Measurements from ENCODE around the gene DMXL2. TPM values are rescaled to one million over a fixed set of nuclear protein-coding genes. Genes with fewer than 3 reads are reported as not detected.

DMXL2 gene
- polyA plus RNA-seq, 1 of the 3 experiments (the other 2 are of a cell fraction), result 6.4 TPM

DNA sequence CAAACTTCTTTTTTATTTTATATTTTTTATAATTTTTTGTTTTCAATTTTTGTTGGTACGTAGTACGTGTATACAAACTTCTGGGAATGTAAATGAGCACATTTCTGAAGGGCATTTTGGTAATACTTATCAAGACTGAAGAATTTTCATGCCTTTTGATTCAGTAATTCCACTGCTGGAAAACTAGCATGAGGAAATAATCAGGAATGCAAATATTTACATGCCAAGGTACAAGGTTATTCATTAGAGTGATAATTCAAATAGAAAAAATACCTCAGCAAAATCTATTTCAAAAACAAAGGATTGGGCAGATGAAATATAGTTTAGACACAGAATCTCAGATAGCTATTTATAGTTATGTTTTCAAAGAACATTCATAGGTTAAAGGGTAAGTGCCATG lies 128.7 kb downstream of the DMXL2 start (continued):
- TF ChIP-seq FOXJ3 (CRISPR knock-in tag; IDR thresholded peaks at IDR 0.05), result no peak
- TF ChIP-seq FOXM1 (IDR thresholded peaks at IDR 0.05; ENCODE audit: low read depth), result no peak
- no peak for TF ChIP-seq USF1 (IDR thresholded peaks at IDR 0.05; ENCODE audit: borderline replicate concordance, low read depth)
- TF ChIP-seq, protein P1, sequence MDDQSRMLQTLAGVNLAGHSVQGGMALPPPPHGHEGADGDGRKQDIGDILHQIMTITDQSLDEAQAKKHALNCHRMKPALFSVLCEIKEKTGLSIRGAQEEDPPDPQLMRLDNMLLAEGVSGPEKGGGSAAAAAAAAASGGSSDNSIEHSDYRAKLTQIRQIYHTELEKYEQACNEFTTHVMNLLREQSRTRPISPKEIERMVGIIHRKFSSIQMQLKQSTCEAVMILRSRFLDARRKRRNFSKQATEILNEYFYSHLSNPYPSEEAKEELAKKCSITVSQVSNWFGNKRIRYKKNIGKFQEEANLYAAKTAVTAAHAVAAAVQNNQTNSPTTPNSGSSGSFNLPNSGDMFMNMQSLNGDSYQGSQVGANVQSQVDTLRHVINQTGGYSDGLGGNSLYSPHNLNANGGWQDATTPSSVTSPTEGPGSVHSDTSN (IDR thresholded peaks at IDR 0.05), result no peak
- TF ChIP-seq RXRA (IDR thresholded peaks at IDR 0.05; ENCODE audit: borderline replicate concordance, low read depth), result no peak
- no peak for TF ChIP-seq CHD2 (IDR thresholded peaks at IDR 0.05; ENCODE audit: low read length, partially characterized antibody)
- no peak for TF ChIP-seq RFX5 (IDR thresholded peaks at IDR 0.05; ENCODE audit: low read length)
- TF ChIP-seq FOSL2 (IDR thresholded peaks at IDR 0.05; ENCODE audit: borderline replicate concordance, low read depth), result no peak

DNA sequence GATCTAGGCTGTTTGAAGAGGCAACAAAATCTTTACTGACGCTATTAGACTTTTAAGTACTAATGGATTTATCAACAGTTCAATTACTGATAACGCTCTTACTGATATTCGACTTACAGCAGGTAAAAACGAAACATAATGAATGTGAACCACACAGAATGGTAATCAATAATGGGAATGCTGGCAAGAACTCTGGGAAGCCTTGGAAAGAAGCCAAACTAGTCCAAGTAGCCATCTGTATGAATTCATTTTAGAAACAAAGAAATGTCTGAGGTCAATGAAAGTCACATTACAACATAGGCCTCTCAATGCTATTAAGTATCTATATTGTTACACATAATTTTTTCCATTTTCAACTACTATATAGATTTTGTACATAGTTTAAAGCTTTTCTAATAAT lies 130.0 kb downstream of the DMXL2 start:
- Histone ChIP-seq H3K36me3 (replicated peaks in 1 of 2; ENCODE audit: control insufficient read depth in 1 of 2, insufficient read depth in 2 of 2, low read length in 1 of 2) (peaks cover 14 to 17% of the 10 kb centered on the region in 2 experiments), H3K9me2 (no peaks in the 10 kb centered on the region), H4K20me1 (ENCODE audit: insufficient read depth) (peaks cover 6% of the 10 kb centered on the region; the same call in 1 of the 2 replicates), H3K4me2 (no peak overlapping the region), H3K9ac (no peak overlapping the region), H3K4me3 (ENCODE audit: low read depth in 2 of 2, low read length in 1 of 2) (no peak overlapping the region), H2AFZ (ENCODE audit: low read depth) (no peak overlapping the region), H3K79me2 (ENCODE audit: insufficient read depth) (no peaks in the 10 kb centered on the region), H3K4me1 (ENCODE audit: control insufficient read depth in 1 of 2, insufficient read depth in 2 of 2, low read depth in 1 of 2, low read length in 1 of 2) (peaks cover 0 to 10% of the 10 kb centered on the region in 2 experiments; a peak in 1 of 4 replicates), H3K9me3 (no peaks in the 10 kb centered on the region), H3F3A (replicated peaks; ENCODE audit: insufficient read depth) (peaks cover 14% of the 10 kb centered on the region), H3K27ac (ENCODE audit: low read depth in 2 of 2, low read length in 1 of 2) (no peak overlapping the region), H3K27me3 (ENCODE audit: insufficient read depth) (no peaks in the 10 kb centered on the region)
- DNase-seq, result no peak
- POLR2A ChIA-PET, result no interaction called here
- TF ChIP-seq MEF2A (IDR thresholded peaks at IDR 0.05; ENCODE audit: borderline replicate concordance, low read depth) (no peak), USF2 (IDR thresholded peaks at IDR 0.05; ENCODE audit: borderline replicate concordance, low read depth, low read length) (no peak), JUND (IDR thresholded peaks at IDR 0.05) (no peak)
- WGBS (ENCODE audit: low lambda C conversion rate), result 92% methylated on average over 4 of the region's 4 CpGs
- CTCF ChIA-PET, result no interaction called here

GRCh38 chr15:51491941-51492340 lies 130.6 kb downstream of the DMXL2 start:
- no peak for TF ChIP-seq RCOR1 (IDR thresholded peaks at IDR 0.05; ENCODE audit: low read length)
- TF ChIP-seq NFIC (IDR thresholded peaks at IDR 0.05; ENCODE audit: borderline replicate concordance), result no peak
- TF ChIP-seq TCF12 (IDR thresholded peaks at IDR 0.05), result no peak
- no peak for TF ChIP-seq USF1 (IDR thresholded peaks at IDR 0.05; ENCODE audit: borderline replicate concordance, low read depth)
- no peak for TF ChIP-seq USF2 (IDR thresholded peaks at IDR 0.05; ENCODE audit: borderline replicate concordance, low read depth, low read length)
- no peak for TF ChIP-seq TAF1 (IDR thresholded peaks at IDR 0.05; ENCODE audit: borderline replicate concordance, low read depth, low read length)
- TF ChIP-seq, protein P1 (IDR thresholded peaks at IDR 0.05), result no peak
- no peak for TF ChIP-seq SMC3 (IDR thresholded peaks at IDR 0.05; ENCODE audit: low read depth, low read length)
- TF ChIP-seq RXRA (IDR thresholded peaks at IDR 0.05; ENCODE audit: borderline replicate concordance, low read depth), result no peak
- TF ChIP-seq IRF3 (IDR thresholded peaks at IDR 0.05; ENCODE audit: low read depth, low read length), result no peak
- TF ChIP-seq NRF1 (IDR thresholded peaks at IDR 0.05; ENCODE audit: low read depth, low read length), result no peak
- TF ChIP-seq POLR2AphosphoS5 (IDR thresholded peaks at IDR 0.05; ENCODE audit: low read depth, low read length), result no peak
- no peak for TF ChIP-seq FOXM1 (IDR thresholded peaks at IDR 0.05; ENCODE audit: low read depth)
- TF ChIP-seq JUND (IDR thresholded peaks at IDR 0.05), result no peak
- Histone ChIP-seq H3K4me2 (no peak overlapping the region), H3F3A (replicated peaks; ENCODE audit: insufficient read depth) (peaks cover 14% of the 10 kb centered on the region), H3K36me3 (replicated peaks in 1 of 2; ENCODE audit: control insufficient read depth in 1 of 2, insufficient read depth in 2 of 2, low read length in 1 of 2) (peaks cover 16 to 21% of the 10 kb centered on the region in 2 experiments), H3K9me3 (no peaks in the 10 kb centered on the region; the same call in 1 of the 2 replicates), H3K4me1 (ENCODE audit: control insufficient read depth in 1 of 2, insufficient read depth in 2 of 2, low read depth in 1 of 2, low read length in 1 of 2) (peaks cover 0 to 10% of the 10 kb centered on the region in 2 experiments; a peak in 1 of 4 replicates), H4K20me1 (ENCODE audit: insufficient read depth) (peaks cover 6% of the 10 kb centered on the region; the same call in 1 of the 2 replicates), H3K27me3 (ENCODE audit: insufficient read depth) (no peaks in the 10 kb centered on the region), H3K9ac (no peak overlapping the region), H3K27ac (ENCODE audit: low read depth in 2 of 2, low read length in 1 of 2) (no peak overlapping the region), H3K79me2 (ENCODE audit: insufficient read depth) (no peaks in the 10 kb centered on the region), H3K9me2 (no peaks in the 10 kb centered on the region), H3K4me3 (ENCODE audit: low read depth in 2 of 2, low read length in 1 of 2) (no peak overlapping the region), H2AFZ (ENCODE audit: low read depth) (no peak overlapping the region)
- DNase-seq, result no peak
- ChIA-PET POLR2A (no interaction called here), CTCF (no interaction called here)
- WGBS (ENCODE audit: low lambda C conversion rate), result 98% methylated on average over 5 of the region's 5 CpGs

All from SK-N-SH (cell line).